Liver (tissue), 9 donors: ENCODE results near the gene MMP28. TPM values are rescaled to one million over a fixed set of nuclear protein-coding genes. Genes with fewer than 3 reads are reported as not detected.

ENCODE experiments used
- DNase-seq: peaks from one replicate; pipeline ENCODE4 v3.0.0-alpha.2; 2017; ENCODE audit warnings: low spot score
- H3K27ac ChIP-seq, 2 donors: one replicate each; pipeline ENCODE4 v1.7.0; 2013; ENCODE audit warnings: inconsistent platforms in 2 of 2, low read length in 2 of 2, control low read depth in 1 of 2, low read depth in 1 of 2, mild to moderate bottlenecking in 1 of 2
- H3K27me3 ChIP-seq, 4 donors: one replicate each; pipeline versions ENCODE4 v1.6.1 to v1.7.0; 2013; ENCODE audit warnings: low read length in 3 of 4, inconsistent platforms in 1 of 4, mild to moderate bottlenecking in 1 of 4, moderate library complexity in 1 of 4; ENCODE audit not compliant: control insufficient read depth in 4 of 4, insufficient read depth in 4 of 4
- H3K36me3 ChIP-seq, 4 donors: one replicate each; pipeline versions ENCODE4 v1.6.1 to v1.7.0; 2013; ENCODE audit warnings: low read length in 3 of 4, mild to moderate bottlenecking in 3 of 4, low read depth in 1 of 4, moderate library complexity in 1 of 4; ENCODE audit not compliant: control insufficient read depth in 4 of 4, insufficient read depth in 3 of 4
- H3K4me1 ChIP-seq, 4 donors: one replicate each; pipeline versions ENCODE4 v1.6.1 to v1.7.0; 2013; ENCODE audit warnings: low read length in 3 of 4, mild to moderate bottlenecking in 3 of 4, moderate library complexity in 1 of 4; ENCODE audit not compliant: control insufficient read depth in 4 of 4, insufficient read depth in 4 of 4
- H3K4me3 ChIP-seq, 3 donors: one replicate each; pipeline versions ENCODE4 v1.6.1 to v1.7.0; 2013; ENCODE audit warnings: low read length in 3 of 3, control low read depth in 1 of 3, low read depth in 1 of 3, mild to moderate bottlenecking in 1 of 3
- H3K9ac ChIP-seq, 2 donors: one replicate each; pipeline ENCODE4 v1.7.0; 2013; ENCODE audit warnings: low read length in 2 of 2, mild to moderate bottlenecking in 2 of 2, moderate library complexity in 2 of 2, control low read depth in 1 of 2, low read depth in 1 of 2
- H3K9me3 ChIP-seq, 4 donors: one replicate each; pipeline versions ENCODE4 v1.6.1 to v1.7.0; 2013; ENCODE audit warnings: low read length in 3 of 4; ENCODE audit not compliant: control insufficient read depth in 4 of 4
- ATF3 ChIP-seq: IDR thresholded peaks from 2 replicates; pipeline ENCODE4 v1.6.1; 2016; ENCODE audit warnings: antibody characterized with exemption
- CTCF ChIP-seq: fragments of 150-350 bp; IDR thresholded peaks from 2 replicates; pipeline ENCODE4 v1.5.1; 2017; ENCODE audit warnings: improper control_type of control experiment, low read depth, low read length; ENCODE audit not compliant: missing input control
- EGR1 ChIP-seq, 2 donors: IDR thresholded peaks; 2 replicates each; pipeline ENCODE4 v1.6.1; 2016 to 2018; ENCODE audit warnings: antibody characterized with exemption in 2 of 2, low read depth in 2 of 2
- FOXA1 ChIP-seq: IDR thresholded peaks from 2 replicates; pipeline ENCODE4 v1.6.1; 2016; ENCODE audit warnings: antibody characterized with exemption
- FOXA2 ChIP-seq: IDR thresholded peaks from 2 replicates; pipeline ENCODE4 v1.6.1; 2016; ENCODE audit warnings: antibody characterized with exemption
- GABPA ChIP-seq, 2 donors: IDR thresholded peaks in 1 of 2; conservative IDR thresholded peaks in 1 of 2; 2 replicates each; pipeline ENCODE4 v1.6.1; 2016; ENCODE audit warnings: antibody characterized with exemption in 2 of 2, mild to moderate bottlenecking in 1 of 2, moderate library complexity in 1 of 2
- HNF4A ChIP-seq, 2 donors: conservative IDR thresholded peaks; 2 replicates each; pipeline ENCODE4 v1.6.1; 2016; ENCODE audit warnings: antibody characterized with exemption in 2 of 2, mild to moderate bottlenecking in 2 of 2
- HNF4G ChIP-seq: IDR thresholded peaks from 2 replicates; pipeline ENCODE4 v1.6.1; 2016; ENCODE audit warnings: antibody characterized with exemption
- NR2F2 ChIP-seq: IDR thresholded peaks from 2 replicates; pipeline ENCODE4 v1.6.1; 2016; ENCODE audit warnings: antibody characterized with exemption
- RAD21 ChIP-seq, 2 donors: IDR thresholded peaks; 2 replicates each; pipeline ENCODE4 v1.6.1; 2016; ENCODE audit warnings: antibody characterized with exemption in 2 of 2, mild to moderate bottlenecking in 2 of 2
- REST ChIP-seq: IDR thresholded peaks from 2 replicates; pipeline ENCODE4 v1.6.1; 2016; ENCODE audit warnings: antibody characterized with exemption, mild to moderate bottlenecking
- RXRA ChIP-seq, 2 donors: IDR thresholded peaks; 2 replicates each; pipeline ENCODE4 v1.6.1; 2017 to 2018; ENCODE audit warnings: antibody characterized with exemption in 2 of 2, mild to moderate bottlenecking in 1 of 2
- SP1 ChIP-seq: IDR thresholded peaks from 2 replicates; pipeline ENCODE4 v1.6.1; 2018; ENCODE audit warnings: antibody characterized with exemption, mild to moderate bottlenecking
- TAF1 ChIP-seq: conservative IDR thresholded peaks from 2 replicates; pipeline ENCODE4 v1.6.1; 2016; ENCODE audit warnings: antibody characterized with exemption, mild to moderate bottlenecking
- YY1 ChIP-seq: IDR thresholded peaks from 2 replicates; pipeline ENCODE4 v1.6.1; 2016; ENCODE audit warnings: antibody characterized with exemption, mild to moderate bottlenecking
- WGBS: extraction: QIAGEN DNeasy Blood & Tissue Kit; methylation state at CpG from one replicate; pipeline ENCODE4 v1.1.7; 2013; 5-methylcytosine and 5-hydroxymethylcytosine counted together
- polyA plus RNA-seq, 2 donors: library from polyadenylated mRNA; stranded (reverse) in 1 of 2; unstranded in 1 of 2; fragments of 200-250 nt in 1 of 2; fragments of >200 nt in 1 of 2; fragmentation: Nextera tagmentation in 1 of 2; extraction: Ambion mirVana in 1 of 2; gene quantifications; one replicate each; pipeline versions ENCODE4 v1.2.1 to v1.2.3, GENCODE V29; 2013 to 2015
- total RNA-seq, 2 donors: library from RNA; depleted of rRNA; stranded (reverse); fragments of >200 nt; gene quantifications; one replicate each; pipeline ENCODE4 v1.2.3, GENCODE V29; 2014
- TF ChIP-seq, protein P1 (sequence below): IDR thresholded peaks from 2 replicates; pipeline ENCODE4 v1.6.1; 2016; ENCODE audit warnings: antibody characterized with exemption
- donor health status: healthy.
- donor health status: healthy.
- donor health status: healthy.
- donor health status: healthy.
- donor health status: healthy.

Gene MMP28
- total and polyA plus RNA-seq, 4 donors: 0.14 to 0.75 (median 0.44) TPM

- TF ChIP-seq FOXA1: no peak
- no peak for TF ChIP-seq EGR1 (IDR thresholded peaks at IDR 0.05; ENCODE audit: low read depth in 2 of 2)
- TF ChIP-seq RAD21 (IDR thresholded peaks at IDR 0.05): no peak
These were observed 70.4 kb downstream of the MMP28 start (continued) for GRCh38 chr17:35725058-35725457.

- Histone ChIP-seq H3K27me3 (no peaks in the 10 kb centered on the region), H3K36me3 (peaks cover 0 to 24% (median 21%) of the 10 kb centered on the region in 4 donors), H3K4me3 (no peak overlapping the region), H3K9me3 (no peaks in the 10 kb centered on the region), H3K4me1 (no peaks in the 10 kb centered on the region), H3K9ac (no peak overlapping the region), H3K27ac (no peak overlapping the region)
- WGBS: 98% methylated on average over 2 of the region's 2 CpGs
- no peak for TF ChIP-seq YY1
- no peak for TF ChIP-seq CTCF
- no peak for TF ChIP-seq FOXA1
- TF ChIP-seq ATF3: no peak
- TF ChIP-seq RXRA (IDR thresholded peaks at IDR 0.05): no peak
- DNase-seq: no peak
These were observed 71.7 kb downstream of the MMP28 start for GRCh38 chr17:35723735-35724134.

GRCh38 chr17:35717475-35717874 lies 78.0 kb downstream of the MMP28 start:
- Histone ChIP-seq H3K9ac (no peak overlapping the region), H3K9me3 (no peaks in the 10 kb centered on the region), H3K4me1 (peaks cover 0 to 34% (median 28%) of the 10 kb centered on the region in 4 donors), H3K4me3 (no peak overlapping the region), H3K36me3 (peaks cover 0 to 4% (median 2%) of the 10 kb centered on the region in 4 donors), H3K27ac (peak overlapping the region; percentile 26 to 52), H3K27me3 (no peaks in the 10 kb centered on the region)
- no peak for TF ChIP-seq SP1
- no peak for TF ChIP-seq REST
- no peak for TF ChIP-seq FOXA2
- no peak for TF ChIP-seq HNF4A (conservative IDR thresholded peaks at IDR 0.05)
- TF ChIP-seq, protein P1, sequence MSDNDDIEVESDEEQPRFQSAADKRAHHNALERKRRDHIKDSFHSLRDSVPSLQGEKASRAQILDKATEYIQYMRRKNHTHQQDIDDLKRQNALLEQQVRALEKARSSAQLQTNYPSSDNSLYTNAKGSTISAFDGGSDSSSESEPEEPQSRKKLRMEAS: no peak
- no peak for TF ChIP-seq NR2F2
- TF ChIP-seq HNF4G: no peak
- TF ChIP-seq TAF1: no peak
- TF ChIP-seq RXRA (IDR thresholded peaks at IDR 0.05): no peak
- TF ChIP-seq FOXA1: no peak
- no peak for TF ChIP-seq GABPA (IDR thresholded peaks at IDR 0.05 in 1 of 2, conservative IDR thresholded peaks at IDR 0.05 in 1 of 2)
- WGBS: 48% methylated on average over 2 of the region's 2 CpGs
- no peak for DNase-seq
